ENCODE measurements around the gene FAM217B.
A peak's percentile ranks its signal among the peaks of the same experiment; 100 is the strongest.
"Not testable (repeated sequence)": the region's sequence is repeated elsewhere in the genome, so short reads cannot be mapped to it uniquely, and the experiment has no call there.

Gene FAM217B

DNA sequence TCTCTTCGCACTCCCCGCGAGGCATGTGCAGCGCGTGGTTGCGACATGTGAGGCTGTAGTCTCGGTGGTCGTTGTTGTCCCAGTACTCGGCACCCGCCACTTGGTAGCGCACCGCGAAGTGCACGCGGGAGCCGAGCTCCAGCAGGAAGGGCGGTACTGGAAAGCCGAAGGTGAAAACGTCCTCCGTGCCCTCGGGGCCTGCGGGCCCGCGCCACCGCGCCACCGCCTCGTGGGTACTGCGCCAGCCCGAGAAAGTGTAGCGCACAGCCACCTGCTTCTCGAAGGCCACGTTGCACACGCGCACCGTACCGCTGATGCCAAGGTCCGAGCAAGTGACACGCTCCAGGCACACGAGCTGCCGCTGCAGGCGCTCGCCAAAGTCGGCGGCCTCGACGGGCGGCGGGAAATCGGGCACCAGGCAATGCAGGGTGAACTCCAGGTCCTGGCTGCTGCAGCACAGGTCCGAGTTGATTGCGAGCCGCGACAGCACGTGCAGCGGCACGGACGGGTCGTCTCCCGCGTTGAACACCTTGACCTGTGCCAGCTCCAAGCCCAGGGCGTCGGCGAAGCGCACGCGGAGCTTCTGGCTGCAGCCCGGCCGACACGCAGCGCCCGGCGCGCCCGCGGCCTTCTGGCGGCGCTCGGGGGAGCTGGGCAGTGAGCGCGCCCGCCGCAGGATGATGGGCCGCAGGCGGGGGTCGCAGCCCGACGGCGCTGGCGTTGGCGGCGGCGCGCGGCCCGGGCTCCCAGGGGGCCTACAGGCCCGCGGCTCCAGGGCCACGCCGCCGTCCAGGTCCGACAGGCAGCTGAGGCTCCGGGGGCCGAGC, 924 bp upstream of the FAM217B start:
- DNase-seq: no peak

DNA sequence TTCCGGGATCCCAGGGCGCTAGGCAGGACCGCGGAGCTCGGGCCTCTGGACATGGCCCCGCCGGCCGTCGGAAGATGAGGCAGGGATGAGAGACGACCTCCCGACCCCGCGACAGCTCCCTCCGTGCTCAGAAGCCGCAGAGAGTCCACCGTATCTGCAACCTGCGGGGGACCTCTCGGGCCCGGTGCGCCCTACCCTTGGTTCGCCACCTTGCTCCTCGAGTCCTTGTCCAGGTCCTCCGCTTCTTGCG, 385 bp upstream of the FAM217B start:
- no peak for DNase-seq

DNA sequence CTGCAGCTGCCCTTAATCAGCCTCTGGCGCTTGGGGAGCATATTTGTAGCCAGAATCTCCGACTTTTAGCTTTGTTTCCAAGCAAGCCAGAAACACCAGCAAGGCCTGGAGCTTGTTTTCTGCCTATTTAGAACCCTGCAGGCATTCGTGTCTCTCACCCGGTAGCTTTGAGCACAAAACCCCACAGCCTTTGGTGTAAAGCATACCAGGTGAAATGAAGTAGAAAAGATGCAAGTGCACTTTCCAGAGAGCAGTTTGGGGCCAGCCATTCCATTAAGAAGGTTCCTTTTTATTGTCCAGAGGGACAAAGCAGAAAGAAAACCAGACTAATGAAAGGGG, 736 bp downstream of the FAM217B start:
- no peak for DNase-seq

- DNase-seq: no peak
Observed at GRCh38 chr20:59942245-59942644, 2.1 kb downstream of the FAM217B start.

- DNase-seq: no peak
Observed at GRCh38 chr20:59944726-59945125, 4.5 kb downstream of the FAM217B start.

- no peak for DNase-seq
Observed at GRCh38 chr20:59945175-59945574, 5.0 kb downstream of the FAM217B start.

- DNase-seq: no peak
Observed at GRCh38 chr20:59945731-59946130, 5.5 kb downstream of the FAM217B start.

DNA sequence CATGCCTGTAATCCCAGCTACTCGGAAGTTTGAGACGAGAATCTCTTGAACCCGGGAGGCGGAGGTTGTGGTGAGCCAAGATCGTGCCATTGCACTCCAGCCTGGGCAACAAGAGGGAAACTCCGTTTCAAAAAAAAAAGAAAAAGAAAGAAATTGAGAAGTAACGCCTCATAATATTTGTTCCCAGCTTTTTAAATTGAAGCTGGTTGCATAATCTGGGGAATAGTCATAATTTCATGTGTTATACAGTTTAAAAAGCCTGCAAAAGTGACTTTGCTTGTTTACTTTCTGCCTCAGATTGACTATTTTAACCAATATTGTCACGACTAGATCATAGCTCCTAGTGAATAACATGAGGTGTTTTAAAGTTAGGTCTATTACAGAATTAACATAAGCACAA, 7.2 kb downstream of the FAM217B start:
- DNase-seq: no peak

GRCh38 chr20:59948212-59948611, 8.0 kb downstream of the FAM217B start:
- no peak for DNase-seq

GRCh38 chr20:59948828-59949720, 8.9 kb downstream of the FAM217B start:
- peak; percentile 41 for DNase-seq

DNA sequence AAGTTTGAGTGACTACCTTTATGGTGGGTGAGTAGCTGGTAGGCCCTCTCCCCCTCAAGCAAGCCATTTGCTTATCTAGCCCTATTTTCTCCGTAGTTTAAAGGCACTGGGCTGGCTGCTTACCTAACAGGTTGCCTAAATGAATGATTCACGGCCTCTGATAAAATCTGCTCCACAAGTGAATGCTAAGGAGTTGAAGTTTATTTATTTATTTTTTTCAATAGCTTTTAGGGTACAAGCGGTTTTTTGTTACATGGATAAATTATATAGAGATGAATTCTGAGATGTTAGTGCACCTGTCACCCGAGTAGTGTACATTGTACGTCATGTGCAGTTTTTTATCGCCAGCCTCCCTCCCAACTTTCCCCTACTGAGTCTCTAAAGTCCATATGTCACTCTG, 9.7 kb downstream of the FAM217B start:
- DNase-seq: no peak

GRCh38 chr20:59954718-59955117, 14.5 kb downstream of the FAM217B start:
- DNase-seq: no peak

GRCh38 chr20:59955131-59955796, 15.1 kb downstream of the FAM217B start:
- no peak for DNase-seq

GRCh38 chr20:59957568-59957967, 17.4 kb downstream of the FAM217B start:
- not testable (repeated sequence) for DNase-seq

DNA sequence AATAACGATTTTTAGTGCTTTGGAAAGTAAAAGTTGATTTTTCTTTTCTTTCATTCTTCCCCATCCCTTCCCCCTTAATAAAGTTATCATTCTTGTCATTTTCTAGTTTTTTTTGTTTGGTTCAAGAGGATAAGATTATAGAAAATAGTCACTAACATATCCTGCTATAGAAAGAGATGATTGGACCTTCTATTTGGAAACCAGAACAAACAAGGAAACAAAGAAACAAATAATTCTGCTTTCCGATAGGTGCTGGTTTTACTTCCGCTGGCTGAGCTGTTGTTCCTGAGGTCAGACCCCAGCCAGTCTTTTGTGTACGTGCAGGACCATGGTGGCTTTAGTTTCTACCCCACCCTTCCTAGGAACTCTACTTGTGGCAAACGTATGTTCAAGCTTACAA, 17.9 kb downstream of the FAM217B start, which contains the start of gene CDH26:
Gene CDH26 (plus strand): TSS at position 301 of the 400 bp plus-strand sequence. CDS start 304 bp downstream, outside the sequence.
- no peak for DNase-seq

GRCh38 chr20:59958626-59959025, 18.4 kb downstream of the FAM217B start:
- no peak for DNase-seq

DNA sequence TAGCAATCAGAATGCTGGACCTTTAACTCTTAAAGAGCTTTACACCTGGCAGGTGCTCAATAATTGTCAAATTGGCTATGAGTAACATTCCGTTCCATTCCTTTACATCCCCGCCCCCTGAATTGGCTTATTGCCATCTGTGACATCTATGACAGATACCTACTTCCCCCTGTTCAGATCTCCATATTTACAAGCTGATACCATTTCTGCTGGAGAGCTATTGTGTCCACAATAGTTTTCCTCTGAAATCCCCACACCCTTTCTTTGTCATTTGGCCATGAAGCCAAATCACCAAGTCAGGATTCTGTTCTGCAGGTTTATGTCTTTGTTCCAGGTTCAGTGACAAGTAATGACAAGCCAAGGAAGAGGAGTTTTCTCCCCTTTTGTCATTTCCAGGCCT, 21.2 kb downstream of the FAM217B start:
- no peak for DNase-seq

DNA sequence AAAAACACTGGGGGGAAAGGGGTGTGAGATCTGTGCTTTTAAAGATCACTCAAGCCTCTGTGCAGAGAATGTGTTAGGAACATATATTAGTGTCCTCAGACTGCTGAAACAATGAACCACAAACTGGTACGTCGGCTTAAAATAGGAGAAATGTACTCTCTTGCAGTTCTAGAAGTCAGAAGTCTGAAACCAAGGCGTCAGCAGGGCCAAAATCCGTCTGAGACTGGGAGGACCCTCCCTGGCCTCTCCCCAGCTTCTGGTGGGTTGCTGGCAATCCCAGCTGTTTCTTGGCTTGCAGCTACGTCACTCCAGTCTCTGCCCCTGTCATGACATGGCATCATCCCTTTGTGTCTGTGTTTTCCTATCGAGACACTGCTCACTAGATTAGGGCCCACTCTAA, 22.0 kb downstream of the FAM217B start:
- DNase-seq: no peak

- DNase-seq: no peak
Observed at GRCh38 chr20:59966428-59966827, 26.2 kb downstream of the FAM217B start.

DNA sequence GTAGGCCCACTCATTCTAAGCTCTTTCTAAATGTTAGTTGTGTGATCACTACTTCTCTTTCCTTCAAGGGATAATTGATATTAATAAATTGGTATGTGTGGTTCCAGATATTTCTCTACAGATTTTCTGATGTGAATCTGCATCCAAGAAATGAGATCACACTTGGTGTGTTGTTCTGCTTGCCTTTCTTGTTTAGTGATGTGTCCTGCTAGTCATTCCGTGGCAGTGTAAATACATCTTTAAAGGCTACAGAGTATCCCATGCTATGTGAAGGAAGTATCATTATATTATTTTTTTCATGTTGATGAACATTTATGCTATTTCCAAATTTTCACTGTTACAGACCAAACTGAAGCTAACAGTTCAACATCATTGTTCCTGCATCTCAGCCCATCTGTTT, 31.2 kb downstream of the FAM217B start:
- no peak for DNase-seq

GRCh38 chr20:59972037-59972801, 32.0 kb downstream of the FAM217B start:
- DNase-seq: no peak

GRCh38 chr20:59976156-59976782, 36.1 kb downstream of the FAM217B start:
- no peak for DNase-seq

GRCh38 chr20:59977086-59977485, 36.9 kb downstream of the FAM217B start:
- no peak for DNase-seq

Measured in NCI-H1417 treated with DMSO at 0.1 percent for 48 hours (cell line).